SU-DHL-6 (cell line): ENCODE data around the gene ASB2.

Experiments used
- EZH2phosphoT487 ChIP-seq: fragments of 200-600 bp; sonication (generic), shearing (Covaris generic); conservative IDR thresholded peaks from 2 replicates; pipeline ENCODE4 v1.6.1; 2018; ENCODE audit warnings: mild to moderate bottlenecking, antibody characterized with exemption, low read length, moderate library complexity, mixed read lengths
- TF ChIP-seq, protein P1 (sequence below): fragments of 200-600 bp; sonication (generic); IDR thresholded peaks from one replicate; pipeline ENCODE4 v1.5.1; 2017; ENCODE audit warnings: antibody characterized with exemption, mild to moderate bottlenecking, low read length, moderate library complexity; ENCODE audit not compliant: insufficient read depth, poor library complexity, severe bottlenecking

DNA sequence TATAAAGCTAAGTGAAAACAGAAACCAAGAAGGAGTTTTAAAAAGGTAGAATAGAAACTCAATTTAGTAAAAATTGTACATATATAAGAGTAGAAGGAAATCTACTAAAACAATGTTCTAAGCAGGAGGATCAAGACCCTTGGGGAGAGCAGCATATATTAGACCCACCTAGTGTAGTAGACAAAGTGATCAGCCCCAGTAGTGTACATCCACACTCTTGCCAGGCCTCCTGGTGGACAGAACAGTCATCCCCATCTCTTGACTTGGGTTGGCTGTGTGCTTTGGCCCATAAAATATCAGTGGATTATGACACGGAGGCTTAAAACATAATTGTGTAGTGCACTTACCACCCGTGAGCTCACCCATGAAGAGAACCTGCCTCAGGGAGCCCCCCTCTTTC, 38.9 kb upstream of the ASB2 start:
- TF ChIP-seq, protein P1, sequence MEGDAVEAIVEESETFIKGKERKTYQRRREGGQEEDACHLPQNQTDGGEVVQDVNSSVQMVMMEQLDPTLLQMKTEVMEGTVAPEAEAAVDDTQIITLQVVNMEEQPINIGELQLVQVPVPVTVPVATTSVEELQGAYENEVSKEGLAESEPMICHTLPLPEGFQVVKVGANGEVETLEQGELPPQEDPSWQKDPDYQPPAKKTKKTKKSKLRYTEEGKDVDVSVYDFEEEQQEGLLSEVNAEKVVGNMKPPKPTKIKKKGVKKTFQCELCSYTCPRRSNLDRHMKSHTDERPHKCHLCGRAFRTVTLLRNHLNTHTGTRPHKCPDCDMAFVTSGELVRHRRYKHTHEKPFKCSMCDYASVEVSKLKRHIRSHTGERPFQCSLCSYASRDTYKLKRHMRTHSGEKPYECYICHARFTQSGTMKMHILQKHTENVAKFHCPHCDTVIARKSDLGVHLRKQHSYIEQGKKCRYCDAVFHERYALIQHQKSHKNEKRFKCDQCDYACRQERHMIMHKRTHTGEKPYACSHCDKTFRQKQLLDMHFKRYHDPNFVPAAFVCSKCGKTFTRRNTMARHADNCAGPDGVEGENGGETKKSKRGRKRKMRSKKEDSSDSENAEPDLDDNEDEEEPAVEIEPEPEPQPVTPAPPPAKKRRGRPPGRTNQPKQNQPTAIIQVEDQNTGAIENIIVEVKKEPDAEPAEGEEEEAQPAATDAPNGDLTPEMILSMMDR: no peak
- no peak for TF ChIP-seq EZH2phosphoT487
